Adrenal gland (tissue), 5 donors: ENCODE results near the gene RAET1E.

ENCODE experiments used
- CTCF ChIP-seq, 6 experiments: fragments of 450-650 bp in 4 of 6; fragments of 200-600 bp in 2 of 6; sonication (generic) in 1 of 6; IDR thresholded peaks; 1 replicate in 5 of 6; 2 replicates in 1 of 6; pipeline versions ENCODE4 v1.5.1 to v1.8.0; 2016 to 2021; ENCODE audit warnings: antibody characterized with exemption in 6 of 6, mild to moderate bottlenecking in 2 of 6, moderate library complexity in 1 of 6
- POLR2A ChIP-seq, 2 donors: fragments of 450-650 bp; IDR thresholded peaks; one replicate each; pipeline ENCODE4 v1.6.1; 2017; ENCODE audit warnings: antibody characterized with exemption in 2 of 2, mild to moderate bottlenecking in 2 of 2, moderate library complexity in 1 of 2
- donor health status: DM: no; HTN: no; CAD: no.

DNA sequence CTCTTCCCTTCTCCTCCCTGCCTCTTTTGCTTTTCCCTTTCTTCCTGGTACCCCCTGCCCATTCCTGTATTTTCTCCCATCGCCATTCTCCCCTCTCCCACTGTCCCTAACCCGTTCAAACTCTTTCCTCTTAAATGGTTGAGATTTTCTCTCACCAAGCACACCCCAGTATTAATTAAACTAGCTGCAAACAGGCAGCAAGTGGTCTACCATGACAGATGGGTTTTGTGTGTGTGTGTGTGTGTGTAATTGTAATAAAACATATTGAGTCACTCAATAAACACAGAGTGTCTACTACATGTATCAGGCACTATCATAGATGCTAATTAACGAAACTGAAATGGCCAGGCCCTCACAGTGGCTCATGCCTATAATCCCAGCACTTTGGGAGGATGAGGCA is 6.7 kb downstream of the RAET1E start:
- TF ChIP-seq CTCF (IDR thresholded peaks at IDR 0.05) (no peak), POLR2A (IDR thresholded peaks at IDR 0.05) (no peak)
